Left colon (tissue), 2 donors: ENCODE results near the gene MAP4K4. TPM values are rescaled to one million over a fixed set of nuclear protein-coding genes. Genes with fewer than 3 reads are reported as not detected.

Source experiments
- ATAC-seq: fragments of 200-7000 bp; cut with Tn5 transposase; one replicate; pipeline ENCODE4 v1.9.1; 2020; ENCODE audit warnings: mild to moderate bottlenecking, moderate library complexity
- DNase-seq, 2 donors: peaks; one replicate each; pipeline ENCODE4 v3.0.0-alpha.2; 2020
- intact Hi-C, 2 donors: fragments of 100-400 bp; cut with DNase I in 1 of 2; cut with micrococcal nuclease in 1 of 2; formaldehyde crosslinking; loops; one replicate each; pipeline versions ENCODE4 v1.11.2 to v1.14.0; 2022; cut with DNase I, micrococcal nuclease
- total RNA-seq, 2 donors: library from RNA; stranded (reverse); fragmentation: NEBNext Ultra II Directional; extraction: Animal tissue kit (Norgen Biotek cat#: 25700); gene quantifications; one replicate each; pipeline ENCODE4 v1.2.1, GENCODE V29; 2021
- donor health status: DM: no; HTN: no; CAD: no.
- donor health status: DM: yes; HTN: yes; CAD: no.

Gene MAP4K4
- total RNA-seq, 2 donors from 2014 or later = 24.9 to 37.5 TPM

DNA sequence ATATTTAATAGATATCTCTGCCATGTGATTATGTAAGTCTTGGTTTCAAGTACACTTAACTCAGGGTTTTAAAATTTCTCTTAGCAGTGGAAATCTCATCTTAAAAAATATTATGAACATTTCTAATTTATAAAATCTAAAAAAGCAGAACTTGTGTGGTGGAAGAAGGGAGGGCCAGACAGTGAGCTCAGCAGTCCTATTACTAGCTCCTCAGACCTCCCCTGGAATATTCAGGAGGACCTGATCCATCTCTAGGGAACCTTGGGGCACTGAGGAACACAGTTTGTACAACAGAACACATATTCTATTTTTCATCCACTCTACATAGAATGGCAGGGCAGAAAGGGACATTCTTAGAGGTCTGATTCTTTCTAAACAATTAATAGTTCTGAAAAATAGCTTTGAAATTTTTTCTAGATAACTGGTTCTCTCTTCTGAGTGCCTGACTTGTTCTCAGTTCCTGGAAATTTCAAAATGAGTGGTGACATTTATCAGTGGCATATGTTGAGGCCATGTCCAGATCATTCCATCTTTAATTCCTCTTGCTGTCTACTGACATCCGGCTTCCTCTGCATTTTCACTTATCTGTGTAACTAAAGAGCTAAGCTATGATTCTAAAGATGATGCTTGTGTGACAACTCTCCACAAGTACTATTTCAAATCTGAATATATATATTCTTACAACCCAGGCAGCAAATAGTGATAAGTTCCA, 8.2 kb upstream of the MAP4K4 start:
- DNase-seq (no peak), ATAC-seq (no peak)
- intact Hi-C loops = no loop called here

GRCh38 chr2:101690547-101691152, 6.9 kb upstream of the MAP4K4 start:
- DNase-seq (no peak), ATAC-seq (peak; percentile 83)
- intact Hi-C loops = no loop called here

- ATAC-seq (no peak), DNase-seq (no peak)
- intact Hi-C loops = no loop called here
These were observed 5.5 kb upstream of the MAP4K4 start for GRCh38 chr2:101692041-101692440.

DNA sequence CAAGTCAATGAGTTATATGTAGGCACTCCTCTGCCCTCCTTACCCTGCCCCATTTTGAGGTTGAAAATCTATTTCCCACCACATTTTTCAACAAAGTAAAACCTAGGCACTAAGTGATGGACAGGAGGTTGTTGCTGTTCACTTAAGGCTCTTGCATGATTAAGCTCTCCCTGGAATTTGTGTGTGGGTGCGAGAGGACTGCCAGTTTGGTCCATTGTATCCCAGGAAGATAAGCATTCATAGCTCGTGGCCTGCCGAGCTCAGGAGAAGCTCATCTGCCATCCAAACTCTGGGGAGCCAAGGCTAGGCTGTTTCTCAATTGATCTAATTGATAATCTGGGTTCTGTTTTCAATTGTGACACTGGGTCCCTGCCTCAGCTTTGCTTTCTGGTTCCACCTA, 4.7 kb upstream of the MAP4K4 start:
- no peak for ATAC-seq
- DNase-seq = no peak
- intact Hi-C loops = no loop called here

- DNase-seq (no peak), ATAC-seq (no peak)
- intact Hi-C loops = no loop called here
These were observed 3.4 kb upstream of the MAP4K4 start for GRCh38 chr2:101693991-101694588.

DNA sequence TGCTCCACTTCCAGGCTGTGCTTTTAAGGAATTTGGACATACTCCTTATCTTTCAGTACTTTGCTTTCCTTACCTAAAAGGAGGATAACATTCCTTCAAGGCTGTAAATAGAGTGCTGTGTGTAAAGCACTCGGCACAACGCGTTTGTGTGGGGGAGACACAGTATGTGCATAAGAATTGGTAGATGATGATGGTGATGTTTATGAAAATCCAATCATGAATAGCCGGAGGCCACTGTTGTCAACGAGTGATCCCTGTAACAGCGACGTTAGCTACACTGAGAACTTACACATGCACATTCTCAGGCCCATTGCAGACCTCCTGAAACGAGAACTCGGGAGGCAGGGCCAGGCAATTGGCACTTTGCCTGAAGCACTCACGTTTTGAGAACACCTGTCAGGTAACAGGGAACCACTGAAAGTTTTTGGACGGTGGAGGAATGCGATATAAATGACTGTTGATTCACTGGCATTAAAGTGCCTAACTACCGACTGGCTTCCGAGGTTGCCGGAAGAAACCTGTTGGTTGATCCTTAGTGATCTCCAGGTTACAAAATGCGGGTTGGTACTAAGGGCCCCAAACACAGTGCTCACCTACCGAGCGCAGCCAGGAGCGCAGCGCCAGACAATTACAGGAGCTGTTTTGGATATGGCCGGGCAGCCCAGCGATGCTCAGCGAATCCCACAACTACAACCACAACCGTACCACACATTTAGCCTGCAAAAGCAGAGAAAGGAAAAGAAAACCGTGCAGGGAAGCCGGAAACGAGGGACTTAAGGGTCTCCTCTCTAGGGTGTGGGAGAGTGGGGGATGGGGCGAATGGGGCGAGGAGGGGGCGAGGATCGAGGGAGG, 1.0 kb upstream of the MAP4K4 start:
- DNase-seq (peak; percentile 42), ATAC-seq (peak; percentile 39)
- intact Hi-C loops = loop anchor here in 1 of 2 donors (5.0 kb wide), 1 partner anchor 126 kb away; no protein-coding TSS in a partner anchor

DNA sequence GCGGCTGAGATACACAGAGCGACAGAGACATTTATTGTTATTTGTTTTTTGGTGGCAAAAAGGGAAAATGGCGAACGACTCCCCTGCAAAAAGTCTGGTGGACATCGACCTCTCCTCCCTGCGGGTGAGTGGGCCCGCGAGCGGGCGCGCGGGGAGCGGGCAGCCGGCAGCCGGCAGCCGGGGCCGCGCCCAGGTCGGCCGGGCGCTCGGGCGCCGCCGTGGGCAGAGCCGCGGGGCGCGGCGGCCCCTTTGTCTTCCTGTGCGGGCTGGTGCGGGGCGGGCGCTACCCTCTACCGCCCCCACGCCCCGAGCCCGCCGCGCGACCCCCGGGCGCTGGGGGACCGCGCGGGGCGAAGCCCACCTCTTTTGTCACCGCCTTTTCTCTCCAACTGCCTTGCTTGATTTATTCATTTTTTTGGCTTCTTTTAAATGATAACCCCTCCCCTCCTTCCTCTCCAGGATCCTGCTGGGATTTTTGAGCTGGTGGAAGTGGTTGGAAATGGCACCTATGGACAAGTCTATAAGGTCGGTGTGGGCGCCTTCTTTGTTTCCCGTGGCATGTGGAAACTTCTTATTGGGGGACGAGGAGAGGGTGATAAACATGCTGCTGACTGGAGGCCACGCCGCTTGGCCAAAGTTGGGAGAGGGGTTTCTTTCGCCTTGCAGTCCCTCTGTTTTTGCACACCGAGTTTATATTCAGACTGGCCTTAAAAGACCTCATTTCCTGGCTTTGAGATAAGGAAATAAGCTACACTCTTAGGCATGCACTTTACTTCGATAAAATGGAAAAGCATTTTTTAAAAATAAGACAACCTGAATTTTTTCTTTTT, 722 bp downstream of the MAP4K4 start:
- ATAC-seq (peak; percentile 53), DNase-seq (peak in 1 of 2 donors; percentile 30)
- intact Hi-C loops = loop anchor here in 1 of 2 donors (5.0 kb wide), 1 partner anchor 124 kb away; no protein-coding TSS in a partner anchor

DNA sequence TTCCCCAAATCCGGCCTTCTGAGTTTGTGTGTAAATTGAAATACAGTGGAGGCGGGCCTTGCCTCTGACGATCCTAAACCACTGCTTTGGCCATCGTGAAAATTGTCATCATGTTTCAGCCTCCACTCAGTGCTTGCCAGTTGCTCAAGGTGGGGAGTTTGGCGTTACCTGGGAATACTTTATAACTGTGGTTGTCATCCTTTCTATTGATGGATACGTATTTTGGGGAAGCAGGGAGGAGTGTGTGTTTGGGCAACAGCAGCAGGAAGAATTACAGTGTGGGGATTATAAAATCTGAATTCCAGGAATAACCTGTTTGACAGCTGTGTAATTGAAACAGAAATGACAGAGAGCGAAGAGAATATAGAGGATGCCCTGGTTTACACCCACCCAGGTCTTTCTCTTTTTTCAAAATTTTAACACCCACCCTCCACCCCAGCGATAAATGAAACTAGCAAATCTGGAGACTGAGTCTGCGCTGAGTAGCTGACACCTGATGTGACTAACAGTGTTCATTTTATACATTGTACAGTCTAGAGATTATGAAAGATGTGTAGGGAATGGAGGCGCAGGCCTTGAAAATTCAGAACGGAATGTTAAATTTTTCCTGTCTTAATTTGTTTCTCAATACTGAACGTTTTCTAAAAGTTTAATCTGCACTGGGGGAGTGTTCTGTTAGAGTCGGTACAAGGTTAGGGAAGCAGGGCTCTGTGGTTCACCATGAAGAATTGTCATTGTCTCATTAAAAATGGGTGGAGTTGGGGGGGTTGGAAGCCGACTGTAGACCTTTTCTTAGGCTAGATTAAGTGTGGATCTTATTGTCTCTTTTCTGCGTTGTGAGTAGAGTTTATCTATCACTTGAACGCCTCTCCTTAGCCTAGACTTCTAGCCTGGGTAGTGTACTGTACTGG, 1.6 kb downstream of the MAP4K4 start:
- ATAC-seq = peak; percentile 18
- intact Hi-C loops = loop anchor here in 1 of 2 donors (5.0 kb wide), 1 partner anchor 123 kb away; no protein-coding TSS in a partner anchor
- no peak for DNase-seq

- DNase-seq (no peak), ATAC-seq (no peak)
- intact Hi-C loops = loop anchor here in 1 of 2 donors (5.0 kb wide), 1 partner anchor 122 kb away; no protein-coding TSS in a partner anchor
These were observed 2.4 kb downstream of the MAP4K4 start for GRCh38 chr2:101699755-101700461.

- ATAC-seq (no peak), DNase-seq (no peak)
- intact Hi-C loops = no loop called here
These were observed 6.5 kb downstream of the MAP4K4 start for GRCh38 chr2:101704046-101704466.

DNA sequence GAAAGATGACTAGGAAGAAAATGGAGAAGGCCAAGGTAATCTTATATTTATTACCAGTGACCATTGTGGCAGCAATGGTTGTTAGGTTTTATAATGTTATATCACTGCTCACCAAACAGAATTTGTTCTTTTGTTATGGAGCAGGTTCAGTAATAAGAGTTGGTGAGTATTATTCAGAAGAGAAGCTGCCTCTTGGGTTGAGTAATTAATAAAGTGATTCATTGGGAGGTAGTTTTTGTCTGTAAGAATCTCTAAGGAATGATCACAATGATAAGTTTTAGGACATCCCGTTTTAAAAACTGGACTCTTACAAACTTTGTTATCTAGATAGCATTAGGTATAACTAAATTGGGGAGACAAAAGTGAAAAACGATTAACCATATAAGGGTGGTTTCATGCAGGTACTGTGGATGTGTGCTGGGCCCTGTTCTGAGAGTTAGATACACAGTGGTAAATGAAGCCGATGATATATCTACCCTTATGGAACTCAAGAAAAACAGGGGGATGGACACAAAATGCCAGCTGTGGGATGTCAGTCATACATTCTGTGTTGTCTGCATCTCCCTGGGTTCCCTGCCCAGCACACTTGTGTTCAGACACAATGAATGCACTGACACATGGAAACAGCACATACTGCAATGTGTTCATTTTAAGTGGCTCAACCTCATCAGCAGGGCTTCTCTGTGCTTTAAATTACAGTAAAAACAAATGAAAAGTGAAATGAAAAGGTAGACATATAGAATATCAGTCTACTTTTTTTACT, 7.5 kb downstream of the MAP4K4 start:
- ATAC-seq (no peak), DNase-seq (no peak)
- intact Hi-C loops = no loop called here

DNA sequence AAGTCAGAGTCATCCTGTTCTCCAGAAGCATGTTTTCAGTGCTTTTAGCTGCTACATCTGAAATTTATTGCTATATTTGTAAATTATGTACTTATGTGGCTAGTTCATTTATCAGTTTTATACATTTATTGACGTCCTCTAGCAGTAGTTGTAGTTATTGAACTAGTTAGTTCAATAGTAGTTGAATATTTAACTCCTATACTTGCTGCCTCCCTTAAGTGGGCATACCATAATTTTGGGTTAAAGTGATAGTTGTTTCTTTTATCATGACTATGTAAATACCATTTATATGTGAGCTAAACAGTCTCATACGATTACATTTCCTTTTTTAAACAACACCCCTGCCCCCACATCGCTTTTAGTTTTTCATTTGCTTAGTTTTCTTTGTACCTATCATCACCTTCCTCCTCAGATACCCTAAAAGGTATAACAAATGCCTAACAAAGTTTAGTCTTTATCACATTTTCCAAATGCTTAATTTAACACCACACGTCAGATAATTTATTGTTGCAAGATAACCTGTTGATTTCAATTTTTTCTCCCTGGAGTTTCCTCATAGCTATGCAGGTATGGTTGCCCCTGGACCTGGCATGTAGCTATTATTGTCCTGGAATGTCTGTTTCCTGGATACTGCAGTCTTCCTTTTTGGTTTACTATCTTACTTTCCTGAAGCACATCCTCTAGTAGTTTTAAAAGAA, 8.8 kb downstream of the MAP4K4 start:
- intact Hi-C loops = no loop called here
- DNase-seq (no peak), ATAC-seq (no peak)

- intact Hi-C loops = no loop called here
- DNase-seq (no peak), ATAC-seq (no peak)
These were observed 9.3 kb downstream of the MAP4K4 start for GRCh38 chr2:101706819-101707177.

GRCh38 chr2:101710036-101710435, 12.5 kb downstream of the MAP4K4 start:
- DNase-seq = no peak
- no peak for ATAC-seq
- intact Hi-C loops = no loop called here

GRCh38 chr2:101710471-101711318, 13.2 kb downstream of the MAP4K4 start:
- intact Hi-C loops = no loop called here
- ATAC-seq (no peak), DNase-seq (no peak)
